ENCODE data around the gene ZNF705A. TPM values are rescaled to one million over a fixed set of nuclear protein-coding genes. Genes with fewer than 3 reads are reported as not detected.
"Not testable (repeated sequence)": the region's sequence is repeated elsewhere in the genome, so short reads cannot be mapped to it uniquely, and the experiment has no call there.

The ZNF705A gene
- 10.6 TPM for total RNA-seq (ENCODE audit: insufficient read depth, low replicate concordance)

- DNase-seq (ENCODE audit: low spot score) = peak; percentile 35
These were observed at the start of gene ZNF705A for GRCh38 chr12:8156845-8157244. Gene ZNF705A, plus strand, starts transcription at chr12:8157015. Its CDS starts 15,611 bp downstream, at chr12:8172626.

GRCh38 chr12:8108808-8109398, 47.9 kb upstream of the ZNF705A start:
- DNase-seq (ENCODE audit: low spot score) = peak; percentile 76

GRCh38 chr12:8113117-8113516, 43.7 kb upstream of the ZNF705A start:
- DNase-seq (ENCODE audit: low spot score) = not testable (repeated sequence)

GRCh38 chr12:8120072-8120713, 36.6 kb upstream of the ZNF705A start:
- DNase-seq (ENCODE audit: low spot score) = no peak

- DNase-seq (ENCODE audit: low spot score) = no peak
These were observed 33.5 kb upstream of the ZNF705A start, which contains the start of gene CLEC4A for GRCh38 chr12:8123124-8123912. Gene CLEC4A, plus strand, starts transcription at chr12:8123617. Its CDS starts 262 bp downstream, at chr12:8123879.

GRCh38 chr12:8127138-8127537, 29.7 kb upstream of the ZNF705A start:
- DNase-seq (ENCODE audit: low spot score) = no peak

GRCh38 chr12:8133636-8134397, 23.0 kb upstream of the ZNF705A start:
- DNase-seq (ENCODE audit: low spot score) = not testable (repeated sequence)

- not testable (repeated sequence) for DNase-seq (ENCODE audit: low spot score)
These were observed 22.4 kb upstream of the ZNF705A start for GRCh38 chr12:8134398-8134930.

- DNase-seq (ENCODE audit: low spot score) = not testable (repeated sequence)
These were observed 15.2 kb upstream of the ZNF705A start for GRCh38 chr12:8141647-8142046.

- no peak for DNase-seq (ENCODE audit: low spot score)
These were observed 13.6 kb upstream of the ZNF705A start for GRCh38 chr12:8143261-8143660.

GRCh38 chr12:8145754-8146441, 10.9 kb upstream of the ZNF705A start:
- DNase-seq (ENCODE audit: low spot score) = no peak

GRCh38 chr12:8146442-8146771, 10.4 kb upstream of the ZNF705A start:
- DNase-seq (ENCODE audit: low spot score) = peak; percentile 93

- DNase-seq (ENCODE audit: low spot score) = no peak
These were observed 2.3 kb upstream of the ZNF705A start for GRCh38 chr12:8154526-8154925.

- no peak for DNase-seq (ENCODE audit: low spot score)
These were observed 399 bp upstream of the ZNF705A start for GRCh38 chr12:8156416-8156815.

- no peak for DNase-seq (ENCODE audit: low spot score)
These were observed 826 bp downstream of the ZNF705A start for GRCh38 chr12:8157484-8158198.

GRCh38 chr12:8172911-8173310, 16.1 kb downstream of the ZNF705A start:
- DNase-seq (ENCODE audit: low spot score) = not testable (repeated sequence)

GRCh38 chr12:8179989-8180585, 23.3 kb downstream of the ZNF705A start:
- DNase-seq (ENCODE audit: low spot score) = peak; percentile 57

- not testable (repeated sequence) for DNase-seq (ENCODE audit: low spot score)
These were observed 24.5 kb downstream of the ZNF705A start for GRCh38 chr12:8181271-8181670.

GRCh38 chr12:8182923-8183322, 26.1 kb downstream of the ZNF705A start:
- DNase-seq (ENCODE audit: low spot score) = not testable (repeated sequence)

- DNase-seq (ENCODE audit: low spot score) = not testable (repeated sequence)
These were observed 26.5 kb downstream of the ZNF705A start for GRCh38 chr12:8183346-8183745.
